NT2/D1 (cell line): ENCODE results near the gene RANBP1.

ENCODE experiments used
- SUZ12 ChIP-seq: IDR thresholded peaks from 2 replicates; pipeline ENCODE4 v1.6.1; 2011; ENCODE audit not compliant: insufficient read length, insufficient read depth; ENCODE audit errors: extremely low read depth
- YY1 ChIP-seq: IDR thresholded peaks from 2 replicates; pipeline ENCODE4 v1.6.1; 2011; ENCODE audit not compliant: insufficient read length, insufficient read depth
- ZNF274 ChIP-seq: IDR thresholded peaks from 2 replicates; pipeline ENCODE4 v1.6.1; 2011; ENCODE audit warnings: mild to moderate bottlenecking, low read depth, low read length

DNA sequence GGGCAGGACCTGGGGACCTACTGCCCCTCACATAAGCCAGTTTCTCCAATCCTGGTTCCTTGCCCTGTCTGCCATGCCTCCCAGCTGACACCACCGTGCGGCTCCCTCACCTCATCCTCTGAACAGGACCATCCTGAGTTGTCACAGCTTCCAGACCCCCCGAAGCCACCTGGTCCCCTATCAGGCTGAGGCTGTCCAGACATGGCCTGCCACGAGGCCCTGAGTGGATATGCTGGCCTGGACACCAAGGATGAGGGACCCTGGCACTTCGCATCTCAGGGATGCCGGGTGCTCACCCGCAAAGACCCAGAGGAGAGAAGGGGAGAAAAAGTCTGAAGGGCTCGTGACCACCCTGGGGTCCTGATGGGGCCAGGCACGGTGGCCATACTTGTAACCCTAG is 50.8 kb downstream of the RANBP1 start:
- no peak for TF ChIP-seq SUZ12
- no peak for TF ChIP-seq YY1
- TF ChIP-seq ZNF274, result no peak
